ENCODE results near the gene ACHE.
"Not testable (repeated sequence)": the region's sequence is repeated elsewhere in the genome, so short reads cannot be mapped to it uniquely, and the experiment has no call there.

ACHE gene

DNA sequence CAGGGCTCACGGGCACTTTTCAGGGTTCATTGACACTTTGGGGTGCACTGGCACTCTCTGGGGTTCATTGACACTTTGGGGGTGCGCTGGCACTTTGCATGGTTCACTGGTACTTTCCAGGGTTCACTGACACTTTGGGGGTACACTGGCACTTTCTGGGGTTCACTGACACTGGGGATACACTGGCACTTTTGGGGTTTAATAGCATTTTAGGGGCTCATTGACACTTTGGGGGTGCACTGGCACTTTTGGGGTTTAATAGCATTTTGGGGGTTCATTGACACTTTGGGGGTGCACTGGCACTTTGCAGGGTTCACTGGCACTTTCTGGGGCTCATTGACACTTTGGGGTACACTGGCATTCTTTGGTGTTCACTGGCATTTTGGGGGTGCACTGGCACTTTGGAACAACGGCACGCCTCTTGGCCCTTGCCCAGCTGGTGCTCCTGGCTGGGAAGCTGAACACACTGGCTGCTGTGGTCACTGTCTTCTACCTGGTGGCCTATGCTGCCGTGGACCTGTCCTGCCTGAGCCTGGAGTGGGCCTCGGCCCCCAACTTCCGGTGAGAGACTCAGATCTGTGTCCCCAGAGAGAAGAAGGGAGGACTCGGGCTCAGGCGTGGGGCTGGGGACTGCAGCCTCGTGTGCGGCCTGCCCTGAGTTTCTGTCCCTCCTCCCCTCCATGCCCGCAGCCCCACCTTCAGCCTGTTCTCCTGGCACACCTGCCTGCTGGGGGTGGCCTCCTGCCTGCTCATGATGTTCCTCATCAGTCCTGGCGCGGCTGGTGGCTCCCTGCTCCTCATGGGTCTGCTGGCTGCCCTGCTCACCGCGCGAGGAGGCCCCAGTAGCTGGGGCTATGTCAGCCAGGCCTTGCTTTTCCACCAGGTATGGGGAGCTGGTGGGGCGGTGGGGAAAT is 34.7 kb downstream of the ACHE start:
- no peak for DNase-seq

DNA sequence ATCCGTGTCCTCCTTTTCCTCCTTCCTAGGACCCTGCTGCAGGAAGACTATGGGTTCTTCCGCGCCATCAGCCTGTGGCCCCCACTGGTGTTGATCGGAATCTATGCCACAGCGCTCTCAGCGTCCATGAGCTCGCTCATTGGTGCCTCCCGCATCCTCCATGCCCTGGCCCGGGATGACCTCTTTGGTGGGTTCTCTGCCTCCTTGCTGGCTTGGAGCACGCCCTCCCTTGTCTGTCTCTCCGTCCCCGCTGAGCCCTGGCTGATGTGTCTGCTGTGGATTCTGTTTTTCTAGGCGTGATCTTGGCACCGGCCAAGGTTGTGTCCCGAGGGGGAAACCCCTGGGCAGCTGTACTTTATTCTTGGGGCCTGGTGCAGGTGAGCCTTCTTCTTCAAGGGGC is 35.8 kb downstream of the ACHE start:
- no peak for DNase-seq

DNA sequence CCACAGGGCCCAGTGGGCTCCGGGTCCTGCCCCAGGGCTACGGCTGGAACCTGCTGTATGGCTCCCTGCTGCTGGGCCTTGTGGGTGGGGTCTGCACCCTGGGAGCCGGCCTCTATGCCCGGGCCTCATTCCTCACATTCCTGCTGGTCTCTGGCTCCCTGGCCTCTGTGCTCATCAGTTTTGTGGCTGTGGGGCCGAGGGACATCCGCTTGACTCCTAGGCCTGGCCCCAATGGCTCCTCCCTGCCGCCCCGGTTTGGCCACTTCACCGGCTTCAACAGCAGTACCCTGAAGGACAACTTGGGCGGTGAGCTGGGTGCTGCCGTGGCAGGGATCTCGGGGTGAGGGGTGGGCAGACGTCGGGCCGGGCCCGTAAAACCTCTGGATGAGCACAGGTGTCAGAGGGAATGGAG is 38.8 kb downstream of the ACHE start:
- DNase-seq, result no peak

DNA sequence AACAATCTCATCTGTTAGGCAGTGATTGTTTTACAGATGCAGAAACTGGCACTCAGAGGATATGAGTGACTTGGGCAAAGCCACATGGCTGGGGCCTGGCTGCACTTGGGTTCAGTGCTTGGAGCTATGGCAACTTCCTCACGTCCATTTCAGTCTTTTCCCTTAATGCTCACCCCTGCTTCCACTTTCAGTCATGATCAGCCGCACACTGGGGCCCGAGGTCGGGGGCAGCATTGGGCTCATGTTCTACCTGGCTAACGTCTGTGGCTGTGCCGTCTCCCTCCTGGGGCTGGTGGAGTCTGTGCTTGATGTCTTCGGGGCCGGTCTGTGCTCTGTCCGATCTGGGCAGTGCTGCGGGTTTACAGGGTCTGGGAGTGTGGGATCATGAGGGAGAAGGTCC is 40.2 kb downstream of the ACHE start:
- DNase-seq, result no peak

DNA sequence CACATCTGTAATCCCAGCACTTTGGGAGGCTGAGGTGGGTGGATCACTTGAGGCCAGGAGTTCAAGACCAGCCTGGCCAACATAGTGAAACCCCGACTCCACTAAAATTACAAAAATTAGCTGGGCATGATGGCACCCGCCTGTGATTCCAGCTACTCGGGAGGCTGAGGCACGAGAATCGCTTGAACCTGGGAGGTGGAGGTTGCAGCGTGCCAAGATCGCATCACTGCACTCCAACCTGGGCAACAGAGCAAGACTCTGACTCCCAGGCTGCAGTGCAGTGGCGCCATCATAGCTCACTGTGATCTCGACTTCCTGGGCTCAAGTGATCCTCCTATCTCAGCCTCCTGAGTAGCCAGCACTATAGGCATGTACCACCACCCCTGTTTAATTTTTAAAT is 40.8 kb downstream of the ACHE start:
- DNase-seq, result not testable (repeated sequence)

DNA sequence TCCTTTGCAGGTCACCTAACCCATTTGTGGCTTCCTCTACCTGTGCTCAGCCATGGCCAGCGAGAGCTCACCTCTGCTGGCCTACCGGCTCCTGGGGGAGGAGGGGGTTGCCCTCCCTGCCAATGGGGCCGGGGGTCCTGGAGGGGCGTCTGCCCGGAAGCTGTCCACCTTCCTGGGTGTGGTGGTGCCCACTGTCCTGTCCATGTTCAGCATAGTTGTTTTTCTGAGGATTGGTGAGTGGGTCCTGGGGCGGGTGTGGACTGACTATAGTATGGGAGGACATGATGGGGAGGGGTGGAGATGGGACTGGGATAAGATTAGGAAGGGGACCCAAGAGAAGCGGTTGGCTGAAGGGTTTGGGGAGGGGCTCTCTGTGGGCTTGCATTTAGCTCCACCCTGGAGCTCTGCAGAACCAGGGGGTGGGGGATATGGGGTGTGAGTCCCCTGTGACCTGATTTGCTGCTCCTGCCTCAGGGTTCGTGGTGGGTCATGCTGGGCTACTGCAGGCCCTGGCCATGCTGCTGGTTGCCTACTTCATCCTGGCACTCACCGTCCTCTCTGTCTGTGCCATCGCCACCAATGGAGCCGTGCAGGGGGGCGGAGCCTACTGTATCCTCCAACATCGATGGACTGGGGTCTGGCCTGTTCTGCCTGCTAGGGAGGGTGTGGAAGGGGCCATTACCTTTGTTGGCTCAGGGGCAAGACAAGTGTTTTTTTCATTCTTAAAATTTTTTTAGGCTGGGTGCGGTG is 41.4 kb downstream of the ACHE start:
- no peak for DNase-seq

DNA sequence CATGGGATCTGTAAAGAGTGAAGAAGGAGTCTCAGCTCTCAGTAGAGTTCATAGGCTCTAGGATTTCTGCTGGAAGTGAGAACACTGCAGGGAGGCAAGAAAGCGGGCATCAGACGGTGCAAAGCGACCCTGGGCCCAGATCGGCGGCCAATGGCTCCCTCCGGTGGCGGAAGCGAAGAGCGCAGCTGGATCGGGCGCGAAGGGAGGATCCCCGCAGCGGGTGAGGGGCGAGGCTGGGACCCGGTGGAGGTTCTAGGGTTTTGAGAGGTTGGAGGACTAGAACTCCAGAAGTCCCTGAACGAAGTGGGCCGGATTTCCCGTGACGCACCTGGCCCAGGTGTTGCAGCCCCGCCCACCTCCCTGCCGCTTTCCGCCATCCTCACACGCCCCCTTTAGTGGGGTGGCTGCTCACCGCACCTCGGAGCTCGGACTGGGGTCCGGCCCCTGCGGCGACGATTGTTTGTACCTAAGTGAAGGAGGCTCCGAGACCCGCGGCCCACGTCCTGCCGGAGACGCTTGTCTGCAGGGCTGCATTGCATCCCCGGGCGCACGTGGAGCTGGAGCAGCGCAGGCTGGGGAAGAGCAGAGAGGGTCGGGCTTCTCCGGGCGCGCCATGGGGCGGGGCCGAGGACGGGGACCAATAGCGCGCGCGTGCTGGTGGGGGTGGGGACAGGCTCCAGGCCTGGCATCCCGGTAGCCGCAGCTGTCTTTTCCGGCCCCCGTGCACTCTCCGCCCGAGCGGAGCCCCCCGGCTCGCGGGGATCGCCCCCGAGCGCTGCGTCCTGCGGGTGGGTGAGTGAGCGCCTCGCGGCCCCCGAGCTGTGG is 43.4 kb downstream of the ACHE start, which contains the start of gene SLC12A9:
SLC12A9 (plus strand) TSS at position 666 of the 825 bp plus-strand sequence. CDS start 1,485 bp downstream, outside the sequence.
- peak; percentile 93 for DNase-seq

DNA sequence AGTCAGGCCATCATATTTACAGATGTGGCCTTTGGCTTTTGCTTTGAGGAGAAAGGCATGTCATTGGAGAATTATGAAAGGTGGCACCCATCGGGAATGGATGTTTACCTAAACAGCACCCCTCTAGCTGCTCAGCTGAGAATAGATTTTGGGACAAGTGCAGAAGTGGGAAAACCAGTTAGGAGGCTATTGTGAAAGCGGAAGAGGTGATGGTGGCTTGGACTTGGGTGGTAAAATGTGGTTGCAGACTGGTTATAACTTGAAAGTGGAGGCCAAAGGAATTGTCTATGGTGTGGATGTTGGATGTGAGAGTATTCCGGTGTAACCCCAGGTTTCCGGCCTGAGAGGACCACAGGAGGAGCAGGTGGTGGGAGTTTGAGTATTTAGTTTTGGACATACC is 48.3 kb downstream of the ACHE start:
- DNase-seq, result no peak

DNA sequence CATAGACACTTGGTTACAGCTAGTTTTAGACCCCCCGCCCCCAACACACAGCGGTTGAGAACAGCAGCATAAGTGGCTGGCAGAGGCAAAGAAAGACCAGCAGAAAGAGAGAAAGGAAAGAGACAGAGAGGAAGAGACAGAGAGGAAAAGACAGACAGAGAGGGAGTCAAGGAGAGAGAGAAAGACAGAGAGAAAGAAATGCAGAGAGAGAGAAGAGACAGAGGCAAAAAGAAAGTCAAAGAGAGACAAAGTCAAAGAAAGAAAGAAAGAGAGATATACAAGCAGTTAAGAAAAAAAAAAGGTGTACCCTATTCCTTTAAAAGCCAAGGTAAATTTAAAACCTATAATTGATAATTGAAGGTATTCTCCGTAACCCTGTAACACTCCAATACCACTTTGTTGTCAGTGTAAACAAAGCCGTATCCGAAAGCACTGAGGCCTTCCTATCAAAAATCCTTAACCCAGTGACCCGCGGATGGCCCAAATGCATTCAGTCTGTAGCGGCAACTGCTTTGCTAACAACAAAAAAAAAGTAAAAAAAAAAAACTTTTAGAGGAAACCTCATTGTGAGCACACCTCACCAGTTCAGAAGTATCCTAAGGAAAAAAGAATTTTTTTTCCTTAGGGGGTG is 55.1 kb downstream of the ACHE start:
- no peak for DNase-seq

Data from CD4-positive, alpha-beta T cell treated with Interleukin-17A for 4 hours (primary cell).